DMS53 treated with DMSO at 0.1 percent for 48 hours (cell line): ENCODE data around the gene HPS4.
"Not testable (repeated sequence)": the region's sequence is repeated elsewhere in the genome, so short reads cannot be mapped to it uniquely, and the experiment has no call there.

Experiments used
- DNase-seq: peaks from one replicate; lab custom pipeline; 2025; ENCODE audit not compliant: unreplicated experiment; lab: John Stamatoyannopoulos, UW

Gene HPS4

DNA sequence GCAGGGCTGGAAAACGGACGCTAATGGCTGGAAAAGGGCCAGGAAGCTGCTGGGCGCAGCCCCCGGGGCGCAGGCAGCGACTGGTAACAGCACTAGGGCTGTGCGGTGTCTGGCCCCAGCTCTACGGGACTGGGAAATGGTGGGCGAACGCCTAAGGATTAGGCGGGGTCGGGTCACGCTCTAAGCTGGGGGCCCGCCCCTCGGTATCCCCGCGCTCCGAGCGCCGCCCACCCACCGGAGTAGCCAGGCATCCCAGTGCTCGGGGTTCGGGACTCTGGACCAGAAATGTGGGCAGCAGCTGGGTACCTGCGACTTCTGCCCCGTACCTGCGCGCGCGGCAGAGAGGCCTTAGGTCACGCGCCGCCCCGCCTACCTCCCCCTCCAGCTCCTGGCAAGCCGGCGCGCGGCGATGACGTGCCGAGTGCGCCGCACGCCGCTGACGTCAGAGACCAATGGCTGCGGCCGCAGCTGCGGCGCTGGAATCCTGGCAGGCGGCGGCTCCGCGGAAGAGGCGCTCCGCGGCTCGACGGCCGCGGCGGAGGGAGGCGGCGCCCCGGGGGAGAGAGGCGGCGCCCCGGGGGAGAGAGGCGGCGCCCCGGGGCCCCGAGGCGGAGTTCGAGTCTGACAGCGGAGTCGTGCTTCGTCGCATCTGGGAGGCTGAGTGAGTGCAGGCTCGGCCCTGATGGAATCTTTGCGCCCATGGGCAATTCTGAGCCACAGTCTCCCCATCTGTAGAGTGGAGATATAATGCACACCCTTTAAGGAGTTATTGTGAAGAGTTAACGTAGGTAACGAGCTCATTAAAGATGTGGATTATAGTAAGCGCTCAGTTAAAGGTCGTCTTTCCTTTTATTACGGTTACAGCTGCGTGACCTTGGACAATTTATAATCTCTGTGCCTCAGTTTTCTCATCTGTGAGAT is at the start of gene HPS4, which contains the start of gene SRRD:
Gene HPS4, minus strand, starts transcription at position 345 of the 921 bp plus-strand sequence. CDS start 2,021 bp downstream, outside the sequence.
Gene SRRD, plus strand, starts transcription at position 439 of the 921 bp plus-strand sequence. Its CDS starts 14 bp downstream, at position 453.
- peak; percentile 30 for DNase-seq

DNA sequence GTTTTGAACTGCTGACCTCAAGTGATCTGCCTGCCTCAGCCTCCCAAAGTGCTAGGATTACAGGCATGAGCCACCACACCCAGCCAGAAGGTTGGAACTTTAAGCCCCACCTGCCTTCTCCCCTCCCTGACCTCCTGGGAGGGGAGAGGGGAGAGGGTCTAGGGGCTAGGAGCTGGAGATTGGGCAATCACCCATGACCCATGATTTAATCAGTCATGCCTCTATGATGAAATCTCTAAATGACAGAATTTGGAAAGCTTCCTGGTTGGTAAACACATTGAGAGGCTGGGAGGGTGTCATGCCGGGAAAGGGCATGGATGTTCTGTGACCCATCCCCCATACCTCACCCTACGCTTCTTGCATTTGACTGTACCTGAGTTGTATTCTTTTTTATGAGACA is 45.8 kb upstream of the HPS4 start:
- DNase-seq, result no peak

DNA sequence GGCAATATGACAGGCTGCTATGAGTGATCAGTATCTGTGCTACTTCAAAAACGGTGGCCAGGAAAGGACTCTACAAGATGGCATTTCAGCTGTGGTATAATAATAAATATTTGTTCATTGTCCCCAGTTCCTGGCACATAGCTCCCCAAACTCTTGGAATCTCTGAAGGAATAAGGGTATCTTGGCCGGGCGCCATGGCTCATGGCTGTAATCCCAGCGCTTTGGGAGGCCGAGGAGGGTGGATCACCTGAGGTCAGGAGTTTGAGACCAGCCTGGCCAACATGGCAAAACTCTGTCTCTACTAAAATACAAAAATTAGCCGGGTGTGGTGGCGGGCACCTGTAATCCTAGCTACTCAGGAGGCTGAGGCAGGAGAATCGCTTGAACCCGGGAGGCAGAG is 44.9 kb upstream of the HPS4 start:
- not testable (repeated sequence) for DNase-seq

- no peak for DNase-seq
These were observed 44.2 kb upstream of the HPS4 start for GRCh38 chr22:26527574-26528465.

DNA sequence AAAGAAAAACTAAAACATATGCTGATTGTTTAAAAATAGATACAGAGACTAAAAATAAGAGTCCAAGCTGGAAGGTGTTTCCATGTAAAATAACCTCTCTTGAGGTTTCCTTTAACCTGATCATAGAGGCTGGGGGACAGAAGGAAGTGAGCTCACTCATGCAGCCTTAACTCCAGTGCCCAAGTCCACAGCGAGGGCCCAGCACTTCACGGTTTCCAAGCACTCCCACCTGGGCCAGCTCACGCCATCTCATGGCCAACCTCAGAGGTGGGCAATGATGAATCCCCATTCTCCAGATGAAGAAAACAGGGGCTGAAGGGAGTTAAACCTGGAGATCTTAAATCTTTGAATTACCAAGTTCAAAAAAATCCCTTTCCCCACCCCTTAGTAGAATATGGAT is 43.6 kb upstream of the HPS4 start:
- no peak for DNase-seq

DNA sequence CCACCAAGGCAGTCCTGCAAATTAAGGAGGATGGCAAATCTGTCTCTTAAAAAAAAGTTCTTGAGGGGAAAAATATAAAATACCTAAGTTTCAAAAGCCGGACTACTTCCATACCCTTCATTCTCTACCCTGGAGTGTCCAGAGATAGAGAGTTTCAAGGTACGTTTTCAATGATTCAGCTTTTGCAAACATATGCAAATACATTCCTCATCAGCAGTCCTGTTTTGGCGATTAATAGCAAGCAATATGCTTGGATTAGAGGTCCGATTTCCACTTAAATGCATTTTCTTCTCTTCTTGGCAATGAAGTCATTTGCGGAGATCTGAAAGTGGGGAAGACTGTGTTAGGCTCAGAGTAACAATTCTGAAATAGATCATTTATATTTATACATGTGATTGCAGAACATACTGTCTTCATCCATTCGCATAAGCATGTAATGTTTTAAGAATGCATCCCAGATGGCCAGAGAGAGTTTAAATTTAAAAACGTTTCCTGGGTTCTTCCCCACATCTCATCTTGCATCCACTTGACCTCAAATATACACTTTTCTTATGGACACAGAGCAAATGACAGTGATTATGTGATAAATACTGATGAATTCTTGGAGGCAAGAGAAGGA is 42.5 kb upstream of the HPS4 start:
- DNase-seq, result no peak

DNA sequence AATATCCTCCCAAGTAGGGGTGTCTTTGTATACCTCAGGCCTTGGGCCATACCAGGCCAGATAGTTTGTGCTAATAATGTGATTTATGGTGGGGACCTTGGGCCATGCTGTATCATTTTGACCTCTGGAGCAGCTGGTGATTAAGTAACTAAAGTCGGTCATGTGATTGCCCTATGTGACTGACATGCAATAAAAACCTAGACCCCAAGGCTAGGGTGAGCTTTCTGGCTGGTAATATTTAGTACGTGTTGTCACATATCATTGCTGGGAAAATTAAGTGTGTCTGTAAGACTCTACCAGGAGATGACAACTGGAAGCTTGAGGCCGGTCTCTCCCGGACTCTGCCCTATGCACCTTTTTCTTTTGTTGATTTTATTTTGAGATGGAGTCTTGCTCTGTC is 41.3 kb upstream of the HPS4 start:
- no peak for DNase-seq

- no peak for DNase-seq
These were observed 39.0 kb upstream of the HPS4 start for GRCh38 chr22:26522592-26522991.

DNA sequence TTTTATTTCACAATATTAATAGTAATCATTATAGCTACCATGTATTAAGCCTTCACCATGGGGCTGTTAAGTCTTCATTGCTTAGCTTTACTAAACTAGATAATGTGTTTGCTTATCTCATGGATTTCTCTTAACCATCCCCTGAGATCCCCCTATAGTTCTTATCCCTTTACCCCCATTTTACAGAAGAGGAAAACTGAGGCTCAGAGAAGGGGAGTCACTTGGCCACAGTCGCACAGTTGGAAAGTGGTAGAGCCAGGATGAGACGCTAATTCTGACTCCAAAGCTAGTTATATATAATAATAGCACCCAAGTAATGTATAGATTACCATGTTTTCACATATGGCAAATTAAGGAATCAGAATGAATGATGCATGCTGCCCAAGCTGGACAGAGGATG is 38.4 kb upstream of the HPS4 start:
- DNase-seq, result no peak

- no peak for DNase-seq
These were observed 33.8 kb upstream of the HPS4 start for GRCh38 chr22:26517429-26517828.

- no peak for DNase-seq
These were observed 32.9 kb upstream of the HPS4 start for GRCh38 chr22:26516503-26516902.

GRCh38 chr22:26515931-26516330 is 32.3 kb upstream of the HPS4 start:
- no peak for DNase-seq

- DNase-seq, result no peak
These were observed 31.0 kb upstream of the HPS4 start for GRCh38 chr22:26514419-26515161.

DNA sequence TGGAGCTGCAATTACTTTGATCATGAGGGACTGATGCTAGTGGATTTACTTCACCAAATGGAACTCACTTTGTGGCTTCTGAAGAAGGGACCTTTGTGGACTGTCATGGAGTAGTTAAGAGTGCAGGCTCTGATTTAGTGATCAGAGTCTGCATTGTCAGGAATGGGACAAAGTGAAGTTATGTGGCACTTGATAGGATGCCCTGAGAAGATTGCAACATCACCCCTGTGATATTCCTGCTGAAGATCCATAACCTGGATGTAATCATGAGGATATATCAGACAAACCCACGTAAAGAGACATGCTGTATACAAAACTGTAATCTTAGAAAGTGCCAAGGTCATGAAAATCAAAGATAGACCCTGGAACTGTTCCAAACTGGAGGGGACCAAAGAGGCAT is 30.3 kb upstream of the HPS4 start:
- DNase-seq, result no peak

GRCh38 chr22:26512149-26512793 is 28.7 kb upstream of the HPS4 start, which contains the start of gene TFIP11:
Gene TFIP11, minus strand, starts transcription at chr22:26512473. Its CDS starts 2,201 bp downstream, at chr22:26510272.
- peak; percentile 4 for DNase-seq

GRCh38 chr22:26508148-26508547 is 24.6 kb upstream of the HPS4 start:
- no peak for DNase-seq

DNA sequence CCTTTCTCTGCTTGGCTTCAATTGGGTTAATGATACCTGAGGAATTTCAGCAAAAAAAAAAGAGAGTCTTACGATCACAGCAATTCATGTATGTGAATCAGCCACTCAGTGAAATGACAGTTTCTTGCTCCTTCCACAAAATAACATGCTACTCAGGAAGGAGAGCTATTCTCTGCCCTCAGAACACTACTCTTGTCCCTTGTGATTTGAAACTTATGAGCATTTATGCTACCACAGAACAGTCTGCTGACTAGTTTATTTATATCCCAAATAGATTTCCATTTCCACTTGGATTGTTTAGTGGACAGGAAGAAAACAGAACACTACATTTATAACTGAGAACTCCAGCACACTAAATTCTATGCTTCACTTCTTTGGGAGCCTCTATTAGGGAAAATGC is 20.2 kb upstream of the HPS4 start:
- no peak for DNase-seq

GRCh38 chr22:26502688-26503561 is 19.3 kb upstream of the HPS4 start:
- DNase-seq, result no peak

DNA sequence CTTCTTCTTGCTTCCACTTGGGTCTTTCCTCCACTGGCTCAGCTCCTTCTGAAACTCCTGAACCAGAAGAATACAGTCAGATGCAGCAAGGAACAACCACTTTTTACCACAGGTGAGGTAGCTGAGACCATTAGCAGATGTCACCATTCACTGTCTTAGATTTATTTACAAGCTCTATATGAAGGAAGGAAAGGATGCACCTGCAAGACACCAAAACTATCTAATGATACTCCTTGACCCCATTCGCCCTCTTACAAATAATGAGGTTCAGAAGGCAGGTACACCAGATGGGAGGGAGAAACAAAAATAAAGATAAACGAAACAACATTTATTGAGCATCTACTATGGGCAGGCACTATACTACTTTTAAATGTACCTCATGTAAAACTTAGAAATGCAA is 18.4 kb upstream of the HPS4 start:
- no peak for DNase-seq
